ENCODE data around the gene SHF.

DNA sequence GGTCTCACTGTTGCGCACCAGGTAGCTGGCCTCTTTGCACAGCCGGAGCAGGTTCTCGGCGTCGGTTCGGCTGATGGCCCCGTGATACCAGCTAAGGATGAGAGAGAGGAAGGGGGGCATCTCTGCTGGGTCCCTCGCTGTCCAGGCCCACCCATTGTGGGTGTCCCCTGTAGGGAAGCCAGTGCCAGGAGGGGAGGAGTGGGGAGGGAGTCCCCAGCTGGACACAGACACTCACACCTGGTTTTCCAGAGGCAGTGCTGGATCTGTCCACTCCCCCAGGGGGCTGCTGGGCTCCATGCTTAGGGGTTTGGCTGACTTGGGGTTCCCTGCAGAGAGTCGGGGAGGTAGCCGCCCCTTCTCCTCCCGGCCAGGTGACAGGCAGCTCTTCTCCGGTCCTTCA is 15.9 kb downstream of the SHF start:
- TF ChIP-seq, protein P1, sequence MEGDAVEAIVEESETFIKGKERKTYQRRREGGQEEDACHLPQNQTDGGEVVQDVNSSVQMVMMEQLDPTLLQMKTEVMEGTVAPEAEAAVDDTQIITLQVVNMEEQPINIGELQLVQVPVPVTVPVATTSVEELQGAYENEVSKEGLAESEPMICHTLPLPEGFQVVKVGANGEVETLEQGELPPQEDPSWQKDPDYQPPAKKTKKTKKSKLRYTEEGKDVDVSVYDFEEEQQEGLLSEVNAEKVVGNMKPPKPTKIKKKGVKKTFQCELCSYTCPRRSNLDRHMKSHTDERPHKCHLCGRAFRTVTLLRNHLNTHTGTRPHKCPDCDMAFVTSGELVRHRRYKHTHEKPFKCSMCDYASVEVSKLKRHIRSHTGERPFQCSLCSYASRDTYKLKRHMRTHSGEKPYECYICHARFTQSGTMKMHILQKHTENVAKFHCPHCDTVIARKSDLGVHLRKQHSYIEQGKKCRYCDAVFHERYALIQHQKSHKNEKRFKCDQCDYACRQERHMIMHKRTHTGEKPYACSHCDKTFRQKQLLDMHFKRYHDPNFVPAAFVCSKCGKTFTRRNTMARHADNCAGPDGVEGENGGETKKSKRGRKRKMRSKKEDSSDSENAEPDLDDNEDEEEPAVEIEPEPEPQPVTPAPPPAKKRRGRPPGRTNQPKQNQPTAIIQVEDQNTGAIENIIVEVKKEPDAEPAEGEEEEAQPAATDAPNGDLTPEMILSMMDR (conservative IDR thresholded peaks at IDR 0.05; ENCODE audit: low read depth, low read length), result no peak
- no peak for TF ChIP-seq EZH2 (IDR thresholded peaks at IDR 0.05; ENCODE audit: borderline replicate concordance, low read depth, low read length, poor library complexity, severe bottlenecking)
